ENCODE measurements around the gene TICAM1. TPM values are rescaled to one million over a fixed set of nuclear protein-coding genes. Genes with fewer than 3 reads are reported as not detected.
A peak's percentile ranks its signal among the peaks of the same experiment; 100 is the strongest.

The TICAM1 gene
- total and polyA plus RNA-seq, 2 of the 13 experiments (the other 11 are each of a cell fraction or from before 2014, with no cell fraction given): 0.33 to 0.95 TPM

GRCh38 chr19:4768934-4769777 lies 62.4 kb downstream of the TICAM1 start (continued):
- TF ChIP-seq SNAI1 (CRISPR knock-in tag; IDR thresholded peaks at IDR 0.05; ENCODE audit: borderline replicate concordance) (peak; percentile 100), MTF2 (CRISPR knock-in tag; IDR thresholded peaks at IDR 0.05; ENCODE audit: borderline replicate concordance) (peak; percentile 98), ZNF383 (CRISPR knock-in tag; IDR thresholded peaks at IDR 0.05; ENCODE audit: borderline replicate concordance) (peak; percentile 69; the same call in 1 of the 2 replicates), ZFP41 (CRISPR knock-in tag; IDR thresholded peaks at IDR 0.05; ENCODE audit: borderline replicate concordance) (peak; percentile 100), ZNF687 (CRISPR knock-in tag; IDR thresholded peaks at IDR 0.05) (peak; percentile 83), ZNF17 (CRISPR knock-in tag; IDR thresholded peaks at IDR 0.05) (peak; percentile 100), NCOA2 (CRISPR knock-in tag; IDR thresholded peaks at IDR 0.05) (peak; percentile 98), ZNF318 (CRISPR knock-in tag; IDR thresholded peaks at IDR 0.05) (peak; percentile 100), ZFP36L2 (CRISPR knock-in tag; IDR thresholded peaks at IDR 0.05) (peak; percentile 100), ZNF550 (CRISPR knock-in tag; IDR thresholded peaks at IDR 0.05; ENCODE audit: borderline replicate concordance) (peak; percentile 100), ZNF441 (CRISPR knock-in tag; IDR thresholded peaks at IDR 0.05; ENCODE audit: borderline replicate concordance) (peak; percentile 100), ZBTB7A (CRISPR knock-in tag; IDR thresholded peaks at IDR 0.05) (peak; percentile 100), KDM3A (CRISPR knock-in tag; IDR thresholded peaks at IDR 0.05; ENCODE audit: low read depth) (peak; percentile 100), TFDP2 (CRISPR knock-in tag; IDR thresholded peaks at IDR 0.05) (peak; percentile 93), ZFAT (CRISPR knock-in tag; conservative IDR thresholded peaks at IDR 0.05) (peak; percentile 98)

All from HepG2 (cell line).